ENCODE results near the gene SFTA2. TPM values are rescaled to one million over a fixed set of nuclear protein-coding genes. Genes with fewer than 3 reads are reported as not detected.
A peak's percentile ranks its signal among the peaks of the same experiment; 100 is the strongest.
"Not testable (repeated sequence)": the region's sequence is repeated elsewhere in the genome, so short reads cannot be mapped to it uniquely, and the experiment has no call there.

Gene SFTA2
- polyA plus RNA-seq, 3 donors: not detected

DNA sequence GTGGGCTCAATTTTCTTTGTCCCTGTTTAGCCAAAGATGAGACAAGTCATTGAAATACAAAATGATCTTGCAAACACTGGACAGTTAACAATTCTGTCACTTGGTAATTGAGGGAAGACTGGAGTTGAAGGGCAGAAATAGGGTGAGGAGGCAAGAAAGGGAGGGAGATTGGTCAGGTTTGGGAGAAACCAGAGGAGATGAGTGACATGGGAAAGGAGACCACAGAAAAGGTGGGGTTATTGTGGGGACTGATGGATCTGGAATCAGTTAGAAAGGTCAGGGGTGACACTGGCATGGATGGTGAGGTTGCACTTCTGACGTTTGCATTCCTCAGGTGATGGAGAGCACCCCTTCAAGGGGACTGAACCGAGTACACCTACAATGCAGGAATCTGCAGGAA lies 23.3 kb downstream of the SFTA2 start:
- H3K4me1 ChIP-seq (ENCODE audit: control insufficient read depth in 1 of 2, insufficient read depth in 2 of 2, low read length in 2 of 2): peaks cover 15 to 19% of the 10 kb centered on the region in 2 donors
- 36% methylated on average over 2 of the region's 2 CpGs for WGBS (ENCODE audit: insufficient coverage)

DNA sequence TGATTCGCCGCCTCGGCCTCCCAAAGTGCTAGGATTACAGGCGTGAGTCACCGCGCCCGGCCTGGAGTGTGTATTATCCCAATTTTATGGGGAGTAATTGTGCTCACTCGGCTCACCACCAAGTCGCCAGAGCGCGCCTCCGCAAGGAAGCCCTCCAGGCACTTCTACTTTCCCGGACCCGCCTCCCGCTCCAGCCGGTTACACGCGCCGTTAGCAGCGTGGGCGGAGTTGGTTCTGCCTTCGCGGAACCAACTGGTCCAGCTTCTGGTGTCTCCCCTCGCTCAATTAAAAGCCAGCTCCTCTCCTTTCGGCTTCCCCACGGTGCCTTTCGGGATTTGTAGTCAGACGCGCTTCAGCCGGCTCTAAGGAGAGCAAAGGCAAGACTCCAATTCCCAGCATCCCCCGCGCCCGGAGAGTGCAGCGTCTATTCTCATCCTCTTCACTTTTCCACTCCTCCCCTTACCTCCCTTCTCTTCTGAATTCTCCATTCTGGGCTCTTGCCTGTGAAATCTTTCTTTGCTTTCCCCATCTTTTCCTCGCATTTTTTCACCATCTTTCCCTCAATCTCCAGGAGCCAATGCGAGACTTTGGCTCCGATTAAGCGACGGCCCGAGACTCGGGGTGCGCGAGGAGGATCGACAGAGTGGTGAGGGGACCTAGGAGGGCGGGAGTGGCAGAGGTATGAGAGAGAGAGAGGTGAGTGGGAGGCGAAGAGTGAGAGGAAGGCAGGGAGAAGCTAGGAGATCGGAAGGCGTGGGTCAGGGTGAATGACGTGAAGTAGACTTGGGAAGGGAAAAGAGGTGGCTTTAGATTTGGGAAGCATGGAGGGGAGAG lies 24.0 kb downstream of the SFTA2 start, which contains the start of gene GTF2H4:
Gene GTF2H4, plus strand, starts transcription at position 450 of the 834 bp plus-strand sequence.
- Histone ChIP-seq H3K27me3 (ENCODE audit: control insufficient read depth in 2 of 2, insufficient read depth in 2 of 2, low read length in 2 of 2) (no peaks in the 10 kb centered on the region), H3K27ac (ENCODE audit: low read depth in 1 of 2, low read length in 2 of 2) (peak within 1 kb of the TSS in 1 of 2 donors; percentile 67), H3K79me2 (ENCODE audit: insufficient read depth, low read length) (peaks cover 14% of the 10 kb centered on the region), H3K36me3 (replicated peaks in 1 of 2; ENCODE audit: control insufficient read depth in 1 of 2, insufficient read depth in 2 of 2, low read length in 2 of 2) (peaks cover 19 to 35% of the 10 kb centered on the region in 2 donors), H3K4me3 (replicated peaks in 1 of 3; ENCODE audit: low read depth in 2 of 3, low read length in 3 of 3) (peak within 1 kb of the TSS; percentile 68 to 100 (median 79)), H3K4me1 (ENCODE audit: control insufficient read depth in 1 of 2, insufficient read depth in 2 of 2, low read length in 2 of 2) (peaks cover 12 to 14% of the 10 kb centered on the region in 2 donors), H2AFZ (ENCODE audit: insufficient read depth, low read depth, low read length, poor library complexity, severe bottlenecking) (peak within 1 kb of the TSS; percentile 93), H4K20me1 (ENCODE audit: insufficient read depth, low read length) (no peaks in the 10 kb centered on the region), H3K9me3 (replicated peaks in 1 of 2; ENCODE audit: control insufficient read depth in 1 of 2, insufficient read depth in 1 of 2, low read length in 2 of 2) (no peaks in the 10 kb centered on the region), H3K9ac (ENCODE audit: insufficient read depth, low read length, poor library complexity, severe bottlenecking) (peak within 1 kb of the TSS; percentile 61), H3K4me2 (replicated peaks; ENCODE audit: extremely low read depth, low read length, poor library complexity, severe bottlenecking) (peak within 1 kb of the TSS; percentile 90)
- H3K36me3 Mint-ChIP-seq: peaks cover 24 to 28% of the 10 kb centered on the region in 2 donors
- TF ChIP-seq, protein P1, sequence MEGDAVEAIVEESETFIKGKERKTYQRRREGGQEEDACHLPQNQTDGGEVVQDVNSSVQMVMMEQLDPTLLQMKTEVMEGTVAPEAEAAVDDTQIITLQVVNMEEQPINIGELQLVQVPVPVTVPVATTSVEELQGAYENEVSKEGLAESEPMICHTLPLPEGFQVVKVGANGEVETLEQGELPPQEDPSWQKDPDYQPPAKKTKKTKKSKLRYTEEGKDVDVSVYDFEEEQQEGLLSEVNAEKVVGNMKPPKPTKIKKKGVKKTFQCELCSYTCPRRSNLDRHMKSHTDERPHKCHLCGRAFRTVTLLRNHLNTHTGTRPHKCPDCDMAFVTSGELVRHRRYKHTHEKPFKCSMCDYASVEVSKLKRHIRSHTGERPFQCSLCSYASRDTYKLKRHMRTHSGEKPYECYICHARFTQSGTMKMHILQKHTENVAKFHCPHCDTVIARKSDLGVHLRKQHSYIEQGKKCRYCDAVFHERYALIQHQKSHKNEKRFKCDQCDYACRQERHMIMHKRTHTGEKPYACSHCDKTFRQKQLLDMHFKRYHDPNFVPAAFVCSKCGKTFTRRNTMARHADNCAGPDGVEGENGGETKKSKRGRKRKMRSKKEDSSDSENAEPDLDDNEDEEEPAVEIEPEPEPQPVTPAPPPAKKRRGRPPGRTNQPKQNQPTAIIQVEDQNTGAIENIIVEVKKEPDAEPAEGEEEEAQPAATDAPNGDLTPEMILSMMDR (IDR thresholded peaks at IDR 0.05): no peak
- peak within 1 kb of the TSS; percentile 55 to 92 (median 85) for H3K27ac Mint-ChIP-seq
- under 1% methylated on average over 45 of the region's 49 CpGs for WGBS (ENCODE audit: insufficient coverage)
- DNase-seq: peak; percentile 92 to 97 (median 94)
- intact Hi-C loops (cut with micrococcal nuclease): no loop called here
- H3K4me3 Mint-ChIP-seq: peak within 1 kb of the TSS; percentile 99
- H3K4me1 Mint-ChIP-seq: peaks cover 17% of the 10 kb centered on the region
- H3K27me3 Mint-ChIP-seq (ENCODE audit: low read depth in 3 of 3): peaks cover 0 to 3% (median 0%) of the 10 kb centered on the region in 3 donors
- H3K9me3 Mint-ChIP-seq: no peaks in the 10 kb centered on the region

More for the DNA sequence above, 23.3 kb downstream of the SFTA2 start:
- Mint-ChIP-seq H3K27me3 (ENCODE audit: low read depth in 3 of 3) (peaks cover 0 to 2% (median 0%) of the 10 kb centered on the region in 3 donors), H3K4me1 (peaks cover 23% of the 10 kb centered on the region), H3K27ac (peak overlapping the region in 3 of 7 donors; percentile 22 to 92 (median 55)), H3K4me3 (peak overlapping the region; percentile 99), H3K9me3 (no peaks in the 10 kb centered on the region), H3K36me3 (peaks cover 26 to 32% of the 10 kb centered on the region in 2 donors)
- Histone ChIP-seq H3K27ac (ENCODE audit: low read depth in 1 of 2, low read length in 2 of 2) (no peak overlapping the region), H3K9ac (ENCODE audit: insufficient read depth, low read length, poor library complexity, severe bottlenecking) (peak overlapping the region; percentile 61), H4K20me1 (ENCODE audit: insufficient read depth, low read length) (no peaks in the 10 kb centered on the region), H3K4me2 (replicated peaks; ENCODE audit: extremely low read depth, low read length, poor library complexity, severe bottlenecking) (peak overlapping the region; percentile 90), H3K27me3 (ENCODE audit: control insufficient read depth in 2 of 2, insufficient read depth in 2 of 2, low read length in 2 of 2) (no peaks in the 10 kb centered on the region), H3K79me2 (ENCODE audit: insufficient read depth, low read length) (peaks cover 14% of the 10 kb centered on the region), H3K36me3 (replicated peaks in 1 of 2; ENCODE audit: control insufficient read depth in 1 of 2, insufficient read depth in 2 of 2, low read length in 2 of 2) (peaks cover 19 to 36% of the 10 kb centered on the region in 2 donors), H3K4me3 (replicated peaks in 1 of 3; ENCODE audit: low read depth in 2 of 3, low read length in 3 of 3) (peak overlapping the region; percentile 68 to 100 (median 79)), H3K9me3 (replicated peaks in 1 of 2; ENCODE audit: control insufficient read depth in 1 of 2, insufficient read depth in 1 of 2, low read length in 2 of 2) (no peaks in the 10 kb centered on the region), H2AFZ (ENCODE audit: insufficient read depth, low read depth, low read length, poor library complexity, severe bottlenecking) (peak overlapping the region; percentile 93)
- intact Hi-C loops (cut with micrococcal nuclease): no loop called here
- DNase-seq: no peak
- TF ChIP-seq, protein P1 (IDR thresholded peaks at IDR 0.05): no peak

DNA sequence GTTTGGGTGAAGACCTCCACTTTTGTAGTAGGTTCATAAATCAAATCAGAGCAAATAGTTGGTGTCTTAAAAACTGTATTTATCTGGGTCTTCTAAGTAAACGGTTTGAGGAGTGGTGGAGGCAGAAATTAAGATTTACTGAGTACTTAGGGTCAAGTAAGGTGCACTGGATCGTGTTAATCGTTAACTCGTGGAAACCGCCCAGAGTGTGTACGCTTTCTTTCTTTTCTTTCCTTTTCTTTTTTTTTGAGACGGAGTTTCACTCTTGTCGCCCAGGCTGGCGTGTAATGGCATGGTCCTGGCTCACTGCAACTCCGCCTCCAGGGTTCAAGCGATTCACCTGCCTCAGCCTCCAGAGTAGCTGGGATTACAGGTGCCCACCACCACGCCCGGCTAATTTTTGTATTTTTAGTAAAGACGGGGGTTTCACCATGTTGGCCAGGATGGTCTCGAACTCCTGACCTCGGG lies 24.6 kb downstream of the SFTA2 start:
- peaks cover 17% of the 10 kb centered on the region for H3K4me1 Mint-ChIP-seq
- H3K27me3 Mint-ChIP-seq (ENCODE audit: low read depth in 3 of 3); H3K9ac ChIP-seq (ENCODE audit: insufficient read depth, low read length, poor library complexity, severe bottlenecking); H3K27ac ChIP-seq (ENCODE audit: low read depth in 1 of 2, low read length in 2 of 2); H4K20me1 ChIP-seq (ENCODE audit: insufficient read depth, low read length); H3K9me3 Mint-ChIP-seq; DNase-seq; intact Hi-C loops (cut with micrococcal nuclease); H3K9me3 ChIP-seq (replicated peaks in 1 of 2; ENCODE audit: control insufficient read depth in 1 of 2, insufficient read depth in 1 of 2, low read length in 2 of 2); H3K27me3 ChIP-seq (ENCODE audit: control insufficient read depth in 2 of 2, insufficient read depth in 2 of 2, low read length in 2 of 2): not testable (repeated sequence)
- peak overlapping the region; percentile 99 for H3K4me3 Mint-ChIP-seq
- WGBS (ENCODE audit: insufficient coverage): 67% methylated on average over 15 of the region's 16 CpGs
- Histone ChIP-seq H2AFZ (ENCODE audit: insufficient read depth, low read depth, low read length, poor library complexity, severe bottlenecking) (peak overlapping the region; percentile 93), H3K79me2 (ENCODE audit: insufficient read depth, low read length) (peaks cover 14% of the 10 kb centered on the region), H3K4me2 (replicated peaks; ENCODE audit: extremely low read depth, low read length, poor library complexity, severe bottlenecking) (peak overlapping the region; percentile 90), H3K36me3 (replicated peaks in 1 of 2; ENCODE audit: control insufficient read depth in 1 of 2, insufficient read depth in 2 of 2, low read length in 2 of 2) (peaks cover 18 to 28% of the 10 kb centered on the region in 2 donors), H3K4me3 (replicated peaks in 1 of 3; ENCODE audit: low read depth in 2 of 3, low read length in 3 of 3) (peak overlapping the region; percentile 68 to 100 (median 79)), H3K4me1 (ENCODE audit: control insufficient read depth in 1 of 2, insufficient read depth in 2 of 2, low read length in 2 of 2) (peaks cover 12 to 14% of the 10 kb centered on the region in 2 donors)
- peak overlapping the region in 1 of 7 donors; percentile 25 for H3K27ac Mint-ChIP-seq
- peaks cover 17 to 24% of the 10 kb centered on the region in 2 donors for H3K36me3 Mint-ChIP-seq
